Measurements from ENCODE around the gene KRT17.

GRCh38 chr17:41659427-41660212 lies 35.2 kb upstream of the KRT17 start:
- no peak for TF ChIP-seq CTCF (optimal IDR thresholded peaks at IDR 0.05 in 1 of 3, IDR thresholded peaks at IDR 0.05 in 1 of 3, conservative IDR thresholded peaks at IDR 0.05 in 1 of 3; ENCODE audit: extremely low read depth in 1 of 3, insufficient read depth in 2 of 3, low read length in 3 of 3)
- no peak for TF ChIP-seq EZH2 (IDR thresholded peaks at IDR 0.05; ENCODE audit: low read length)

All from keratinocyte (primary cell).